Panc1 (cell line): Measurements from ENCODE around the gene EP300.

Source experiments
- POLR2AphosphoS5 ChIP-seq: IDR thresholded peaks from 2 replicates; pipeline ENCODE4 v1.6.1; 2012; ENCODE audit warnings: mild to moderate bottlenecking, low read depth, low read length, moderate library complexity
- SIN3A ChIP-seq: IDR thresholded peaks from 2 replicates; pipeline ENCODE4 v1.6.1; 2012; ENCODE audit warnings: low read depth, mild to moderate bottlenecking, low read length, moderate library complexity, borderline replicate concordance; ENCODE audit not compliant: insufficient read depth
- TF ChIP-seq, protein P1 (sequence below): fragments of 450-650 bp; IDR thresholded peaks from 2 replicates; pipeline ENCODE4 v1.5.1; 2017; ENCODE audit warnings: mild to moderate bottlenecking
- TF ChIP-seq, protein P2 (sequence below), 2 experiments: IDR thresholded peaks; 2 replicates each; pipeline ENCODE4 v1.6.1; 2011 to 2012; ENCODE audit warnings: low read depth in 2 of 2, control low read depth in 1 of 2, low read length in 1 of 2, mild to moderate bottlenecking in 1 of 2, moderate library complexity in 1 of 2; ENCODE audit not compliant: insufficient read depth in 1 of 2

DNA sequence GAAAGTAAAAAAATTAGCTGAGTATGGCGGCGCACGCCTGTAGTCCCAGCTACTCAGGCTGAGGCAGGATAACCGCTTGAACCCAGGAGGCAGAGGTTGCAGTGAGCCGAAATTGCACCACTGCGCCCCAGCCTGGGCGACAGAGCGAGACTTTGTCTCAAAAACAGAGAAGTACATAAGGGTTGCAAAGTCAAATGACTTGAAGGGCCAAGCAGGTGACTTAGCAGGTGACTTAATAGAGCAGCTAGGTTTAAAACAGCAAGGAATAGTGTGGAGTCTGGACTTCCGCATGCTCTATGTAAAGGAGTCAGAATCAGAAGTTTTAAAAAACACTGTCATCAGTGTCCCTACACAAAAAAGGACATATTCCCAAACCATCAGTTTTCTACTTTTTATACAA, 31.7 kb downstream of the EP300 start:
- TF ChIP-seq, protein P1, sequence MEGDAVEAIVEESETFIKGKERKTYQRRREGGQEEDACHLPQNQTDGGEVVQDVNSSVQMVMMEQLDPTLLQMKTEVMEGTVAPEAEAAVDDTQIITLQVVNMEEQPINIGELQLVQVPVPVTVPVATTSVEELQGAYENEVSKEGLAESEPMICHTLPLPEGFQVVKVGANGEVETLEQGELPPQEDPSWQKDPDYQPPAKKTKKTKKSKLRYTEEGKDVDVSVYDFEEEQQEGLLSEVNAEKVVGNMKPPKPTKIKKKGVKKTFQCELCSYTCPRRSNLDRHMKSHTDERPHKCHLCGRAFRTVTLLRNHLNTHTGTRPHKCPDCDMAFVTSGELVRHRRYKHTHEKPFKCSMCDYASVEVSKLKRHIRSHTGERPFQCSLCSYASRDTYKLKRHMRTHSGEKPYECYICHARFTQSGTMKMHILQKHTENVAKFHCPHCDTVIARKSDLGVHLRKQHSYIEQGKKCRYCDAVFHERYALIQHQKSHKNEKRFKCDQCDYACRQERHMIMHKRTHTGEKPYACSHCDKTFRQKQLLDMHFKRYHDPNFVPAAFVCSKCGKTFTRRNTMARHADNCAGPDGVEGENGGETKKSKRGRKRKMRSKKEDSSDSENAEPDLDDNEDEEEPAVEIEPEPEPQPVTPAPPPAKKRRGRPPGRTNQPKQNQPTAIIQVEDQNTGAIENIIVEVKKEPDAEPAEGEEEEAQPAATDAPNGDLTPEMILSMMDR: no peak
- TF ChIP-seq, protein P2, sequence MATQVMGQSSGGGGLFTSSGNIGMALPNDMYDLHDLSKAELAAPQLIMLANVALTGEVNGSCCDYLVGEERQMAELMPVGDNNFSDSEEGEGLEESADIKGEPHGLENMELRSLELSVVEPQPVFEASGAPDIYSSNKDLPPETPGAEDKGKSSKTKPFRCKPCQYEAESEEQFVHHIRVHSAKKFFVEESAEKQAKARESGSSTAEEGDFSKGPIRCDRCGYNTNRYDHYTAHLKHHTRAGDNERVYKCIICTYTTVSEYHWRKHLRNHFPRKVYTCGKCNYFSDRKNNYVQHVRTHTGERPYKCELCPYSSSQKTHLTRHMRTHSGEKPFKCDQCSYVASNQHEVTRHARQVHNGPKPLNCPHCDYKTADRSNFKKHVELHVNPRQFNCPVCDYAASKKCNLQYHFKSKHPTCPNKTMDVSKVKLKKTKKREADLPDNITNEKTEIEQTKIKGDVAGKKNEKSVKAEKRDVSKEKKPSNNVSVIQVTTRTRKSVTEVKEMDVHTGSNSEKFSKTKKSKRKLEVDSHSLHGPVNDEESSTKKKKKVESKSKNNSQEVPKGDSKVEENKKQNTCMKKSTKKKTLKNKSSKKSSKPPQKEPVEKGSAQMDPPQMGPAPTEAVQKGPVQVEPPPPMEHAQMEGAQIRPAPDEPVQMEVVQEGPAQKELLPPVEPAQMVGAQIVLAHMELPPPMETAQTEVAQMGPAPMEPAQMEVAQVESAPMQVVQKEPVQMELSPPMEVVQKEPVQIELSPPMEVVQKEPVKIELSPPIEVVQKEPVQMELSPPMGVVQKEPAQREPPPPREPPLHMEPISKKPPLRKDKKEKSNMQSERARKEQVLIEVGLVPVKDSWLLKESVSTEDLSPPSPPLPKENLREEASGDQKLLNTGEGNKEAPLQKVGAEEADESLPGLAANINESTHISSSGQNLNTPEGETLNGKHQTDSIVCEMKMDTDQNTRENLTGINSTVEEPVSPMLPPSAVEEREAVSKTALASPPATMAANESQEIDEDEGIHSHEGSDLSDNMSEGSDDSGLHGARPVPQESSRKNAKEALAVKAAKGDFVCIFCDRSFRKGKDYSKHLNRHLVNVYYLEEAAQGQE (IDR thresholded peaks at IDR 0.05; ENCODE audit: insufficient read depth in 1 of 2, low read depth in 2 of 2, low read length in 1 of 2): no peak
- TF ChIP-seq POLR2AphosphoS5 (no peak), SIN3A (no peak)
